K562 (cell line): ENCODE measurements around the gene ACBD4. TPM values are rescaled to one million over a fixed set of nuclear protein-coding genes. Genes with fewer than 3 reads are reported as not detected.

Experiments used
- BMI1 ChIP-seq: fragments of 150-350 bp; IDR thresholded peaks from 2 replicates; pipeline ENCODE4 v1.6.1; 2014; ENCODE audit warnings: low read length
- CCAR2 ChIP-seq: fragments of 200-400 bp; formaldehyde crosslinking; IDR thresholded peaks from 2 replicates; pipeline ENCODE4 v1.6.1; 2017; ENCODE audit warnings: mild to moderate bottlenecking, low read depth, low read length
- CREM ChIP-seq: IDR thresholded peaks from 2 replicates; pipeline ENCODE4 v1.6.1; 2014; ENCODE audit warnings: antibody characterized with exemption, low read depth
- FOSL1 ChIP-seq: fragments of 200-800 bp; sonication (Bioruptor generic); conservative IDR thresholded peaks from 2 replicates; pipeline ENCODE4 v1.6.1; 2016; ENCODE audit warnings: missing genetic modification characterization, missing compliant biosample characterization
- FOXJ2 ChIP-seq: fragments of 200-800 bp; sonication (Bioruptor generic); IDR thresholded peaks from 2 replicates; pipeline ENCODE4 v1.6.1; 2016; ENCODE audit warnings: missing genetic modification characterization, missing compliant biosample characterization
- GATAD2B ChIP-seq: fragments of 450-650 bp; IDR thresholded peaks from 2 replicates; pipeline ENCODE4 v1.6.1; 2017; ENCODE audit warnings: mild to moderate bottlenecking, borderline replicate concordance
- IRF1 ChIP-seq: sonication (generic); formaldehyde crosslinking; IDR thresholded peaks from 2 replicates; pipeline ENCODE4 v1.8.0; 2022; ENCODE audit warnings: missing genetic modification reagents, mild to moderate bottlenecking, borderline replicate concordance
- LARP7 ChIP-seq: fragments of 450-650 bp; IDR thresholded peaks from 2 replicates; pipeline ENCODE4 v1.6.1; 2016
- MYNN ChIP-seq, 2 experiments: sonication (generic); formaldehyde crosslinking in 1 of 2; IDR thresholded peaks; 2 replicates each; pipeline versions ENCODE4 v1.5.0 to v1.6.1; 2016 to 2020; ENCODE audit warnings: antibody characterized with exemption in 1 of 2, missing genetic modification reagents in 1 of 2
- PCBP1 ChIP-seq: fragments of 200-400 bp; formaldehyde crosslinking; IDR thresholded peaks from 2 replicates; pipeline ENCODE4 v1.6.1; 2018; ENCODE audit warnings: mild to moderate bottlenecking, low read depth, low read length; ENCODE audit not compliant: poor library complexity, severe bottlenecking
- PYGO2 ChIP-seq: fragments of 450-650 bp; IDR thresholded peaks from 2 replicates; pipeline ENCODE4 v1.6.1; 2016; ENCODE audit warnings: mild to moderate bottlenecking, missing genetic modification characterization, moderate library complexity, missing compliant biosample characterization
- RBM39 ChIP-seq: fragments of 200-400 bp; formaldehyde crosslinking; optimal IDR thresholded peaks from 2 replicates; pipeline ENCODE3; 2018; ENCODE audit warnings: low read depth, low read length
- SRF ChIP-seq, 2 experiments: fragments of 250-450, 450-650 bp in 1 of 2; sonication (Bioruptor Pico) in 1 of 2; sonication (generic) in 1 of 2; formaldehyde crosslinking; IDR thresholded peaks; 2 replicates each; pipeline versions ENCODE4 v1.5.0 to v1.5.1; 2020 to 2022; ENCODE audit warnings: mild to moderate bottlenecking in 1 of 2, missing genetic modification reagents in 1 of 2
- TCFL5 ChIP-seq: fragments of 250-450 bp; sonication (Bioruptor Pico); conservative IDR thresholded peaks from 2 replicates; pipeline ENCODE4 v1.6.1; 2021; ENCODE audit warnings: mild to moderate bottlenecking, moderate library complexity, matching md5 sums
- ZBTB12 ChIP-seq: fragments of 250-450 bp; sonication (Bioruptor Pico); IDR thresholded peaks from 2 replicates; pipeline ENCODE4 v1.4.0; 2020
- ZNF133 ChIP-seq: fragments of 250-450 bp; sonication (Bioruptor Pico); IDR thresholded peaks from 2 replicates; pipeline ENCODE4 v1.4.0; 2020; ENCODE audit warnings: mild to moderate bottlenecking
- ZNF239 ChIP-seq: fragments of 250-450 bp; sonication (Bioruptor Pico); IDR thresholded peaks from 2 replicates; pipeline ENCODE4 v1.4.0; 2020; ENCODE audit warnings: mild to moderate bottlenecking
- ZNF253 ChIP-seq: fragments of 250-450 bp; sonication (Bioruptor Pico); conservative IDR thresholded peaks from 2 replicates; pipeline ENCODE4 v1.6.1; 2021; ENCODE audit warnings: mild to moderate bottlenecking
- ZNF41 ChIP-seq: fragments of 250-450 bp; sonication (Bioruptor Pico); conservative IDR thresholded peaks from 2 replicates; pipeline ENCODE4 v1.4.0; 2020; ENCODE audit warnings: mild to moderate bottlenecking
- ZNF778 ChIP-seq: fragments of 450-650 bp; formaldehyde crosslinking; IDR thresholded peaks from 2 replicates; pipeline ENCODE4 v1.4.0; 2020; ENCODE audit warnings: mild to moderate bottlenecking, moderate library complexity
- ZSCAN32 ChIP-seq: fragments of 450-650 bp; formaldehyde crosslinking; IDR thresholded peaks from 2 replicates; pipeline ENCODE4 v1.4.0; 2020; ENCODE audit warnings: mild to moderate bottlenecking, moderate library complexity
- polyA plus RNA-seq, 8 experiments: library from polyadenylated mRNA; depleted of rRNA in 4 of 8; stranded (reverse) in 5 of 8; unstranded in 3 of 8; fragments of >200 nt; fragmentation: Nextera tagmentation in 2 of 8; fragmentation: Illumina TruSeq in 1 of 8; extraction: Ambion mirVana in 2 of 8; extraction: Trizol in 1 of 8; gene quantifications; 2 replicates each; pipeline versions ENCODE4 v1.2.1 to v1.2.3, GENCODE V29; 2011 to 2014; ENCODE audit warnings: inconsistent platforms in 1 of 8, missing spikeins in 1 of 8
- total RNA-seq, 7 experiments: library from RNA; depleted of rRNA in 6 of 7; stranded (reverse); fragments of >200 nt in 6 of 7; fragmentation: Illumina TruSeq in 2 of 7; extraction: Trizol in 2 of 7; gene quantifications; 2 replicates each; pipeline versions ENCODE4 v1.2.1 to v1.2.3, GENCODE V29; 2011 to 2021; ENCODE audit warnings: low replicate concordance in 1 of 7
- TF ChIP-seq, protein P1 (sequence below): fragments of 250-450 bp; sonication (Bioruptor Pico); IDR thresholded peaks from 2 replicates; pipeline ENCODE4 v1.8.0; 2022; ENCODE audit warnings: moderate library complexity, mild to moderate bottlenecking, inconsistent platforms
- TF ChIP-seq, protein P2 (sequence below): sonication (generic); formaldehyde crosslinking; IDR thresholded peaks from 2 replicates; pipeline ENCODE4 v1.8.0; 2022; ENCODE audit warnings: missing genetic modification reagents, mild to moderate bottlenecking, moderate library complexity, borderline replicate concordance

ACBD4 gene
- total and polyA plus RNA-seq, 9 of the 15 experiments (the other 6 are each of a cell fraction or from before 2014, with no cell fraction given) = 0.14 to 6.9 (median 4.6) TPM

GRCh38 chr17:45132572-45133463 is 2.7 kb upstream of the ACBD4 start (continued):
- TF ChIP-seq ZBTB12 (CRISPR knock-in tag) (no peak), ZNF133 (CRISPR knock-in tag) (no peak), ZSCAN32 (CRISPR knock-in tag) (no peak), CCAR2 (no peak), FOXJ2 (tag) (no peak), PCBP1 (no peak), CREM (peak; percentile 82), BMI1 (no peak), IRF1 (CRISPR knock-in tag) (no peak), MYNN (IDR thresholded peaks at IDR 0.05) (no peak), MYNN (CRISPR knock-in tag; IDR thresholded peaks at IDR 0.05) (no peak), LARP7 (no peak), SRF (CRISPR knock-in tag; IDR thresholded peaks at IDR 0.05) (no peak), ZNF239 (no peak), GATAD2B (no peak), ZNF253 (CRISPR knock-in tag) (no peak), PYGO2 (tag) (no peak), FOSL1 (tag) (no peak), TCFL5 (no peak), RBM39 (no peak), ZNF778 (CRISPR knock-in tag) (no peak), ZNF41 (CRISPR knock-in tag) (no peak)
- TF ChIP-seq, protein P1, sequence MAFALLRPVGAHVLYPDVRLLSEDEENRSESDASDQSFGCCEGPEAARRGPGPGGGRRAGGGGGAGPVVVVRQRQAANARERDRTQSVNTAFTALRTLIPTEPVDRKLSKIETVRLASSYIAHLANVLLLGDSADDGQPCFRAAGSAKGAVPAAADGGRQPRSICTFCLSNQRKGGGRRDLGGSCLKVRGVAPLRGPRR = no peak
- TF ChIP-seq, protein P2, sequence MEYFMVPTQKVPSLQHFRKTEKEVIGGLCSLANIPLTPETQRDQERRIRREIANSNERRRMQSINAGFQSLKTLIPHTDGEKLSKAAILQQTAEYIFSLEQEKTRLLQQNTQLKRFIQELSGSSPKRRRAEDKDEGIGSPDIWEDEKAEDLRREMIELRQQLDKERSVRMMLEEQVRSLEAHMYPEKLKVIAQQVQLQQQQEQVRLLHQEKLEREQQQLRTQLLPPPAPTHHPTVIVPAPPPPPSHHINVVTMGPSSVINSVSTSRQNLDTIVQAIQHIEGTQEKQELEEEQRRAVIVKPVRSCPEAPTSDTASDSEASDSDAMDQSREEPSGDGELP (CRISPR knock-in tag) = peak; percentile 67
